GM19240 (cell line): ENCODE results near the gene UNC5CL.

ENCODE experiments used
- DNase-seq: peaks from one replicate; pipeline ENCODE4 v3.0.0; 2011; ENCODE audit warnings: low spot score; ENCODE audit not compliant: insufficient read length

The UNC5CL gene

GRCh38 chr6:41039060-41039998, at the start of gene UNC5CL:
UNC5CL (minus strand) TSS chr6:41039221; CDS start chr6:41035074, 4,147 bp downstream.
- DNase-seq: peak; percentile 66

- DNase-seq: no peak
These were observed 49.4 kb upstream of the UNC5CL start for GRCh38 chr6:41088451-41088850.

GRCh38 chr6:41085182-41085581, 46.2 kb upstream of the UNC5CL start:
- no peak for DNase-seq

- DNase-seq: no peak
These were observed 44.1 kb upstream of the UNC5CL start for GRCh38 chr6:41083072-41083471.

GRCh38 chr6:41080621-41081020, 41.6 kb upstream of the UNC5CL start:
- no peak for DNase-seq

GRCh38 chr6:41079080-41079479, 40.1 kb upstream of the UNC5CL start:
- DNase-seq: no peak

- no peak for DNase-seq
These were observed 39.1 kb upstream of the UNC5CL start for GRCh38 chr6:41078101-41078500.

GRCh38 chr6:41077536-41077935, 38.5 kb upstream of the UNC5CL start:
- no peak for DNase-seq

GRCh38 chr6:41075651-41076626, 36.9 kb upstream of the UNC5CL start:
- DNase-seq: no peak

- no peak for DNase-seq
These were observed 35.8 kb upstream of the UNC5CL start for GRCh38 chr6:41074692-41075436.

- no peak for DNase-seq
These were observed 35.1 kb upstream of the UNC5CL start for GRCh38 chr6:41073968-41074691.

GRCh38 chr6:41073203-41073967, 34.4 kb upstream of the UNC5CL start:
- peak; percentile 55 for DNase-seq

- DNase-seq: no peak
These were observed 33.8 kb upstream of the UNC5CL start, which contains the start of gene NFYA for GRCh38 chr6:41072836-41073202. NFYA (plus strand) TSS chr6:41072974; CDS start chr6:41079090, 6,116 bp downstream.

GRCh38 chr6:41071923-41072835, 33.2 kb upstream of the UNC5CL start, which contains the start of gene OARD1:
OARD1 (minus strand) TSS chr6:41072356; CDS start chr6:41071634, 722 bp downstream.
- DNase-seq: peak; percentile 62

GRCh38 chr6:41071501-41071922, 32.5 kb upstream of the UNC5CL start:
- DNase-seq: peak; percentile 29

- DNase-seq: no peak
These were observed 27.9 kb upstream of the UNC5CL start for GRCh38 chr6:41066867-41067304.

- DNase-seq: no peak
These were observed 26.6 kb upstream of the UNC5CL start for GRCh38 chr6:41065550-41066026.

- DNase-seq: no peak
These were observed 25.8 kb upstream of the UNC5CL start for GRCh38 chr6:41064841-41065240.
